GM21447 (cell line): ENCODE measurements around the gene PARP12.
"Not testable (repeated sequence)": the region's sequence is repeated elsewhere in the genome, so short reads cannot be mapped to it uniquely, and the experiment has no call there.

ENCODE experiments used
- ATAC-seq: cut with Tn5 transposase; IDR thresholded peaks from one replicate; pipeline ENCODE4 v1.9.1; 2021; ENCODE audit not compliant: unreplicated experiment

PARP12 gene, protein sequence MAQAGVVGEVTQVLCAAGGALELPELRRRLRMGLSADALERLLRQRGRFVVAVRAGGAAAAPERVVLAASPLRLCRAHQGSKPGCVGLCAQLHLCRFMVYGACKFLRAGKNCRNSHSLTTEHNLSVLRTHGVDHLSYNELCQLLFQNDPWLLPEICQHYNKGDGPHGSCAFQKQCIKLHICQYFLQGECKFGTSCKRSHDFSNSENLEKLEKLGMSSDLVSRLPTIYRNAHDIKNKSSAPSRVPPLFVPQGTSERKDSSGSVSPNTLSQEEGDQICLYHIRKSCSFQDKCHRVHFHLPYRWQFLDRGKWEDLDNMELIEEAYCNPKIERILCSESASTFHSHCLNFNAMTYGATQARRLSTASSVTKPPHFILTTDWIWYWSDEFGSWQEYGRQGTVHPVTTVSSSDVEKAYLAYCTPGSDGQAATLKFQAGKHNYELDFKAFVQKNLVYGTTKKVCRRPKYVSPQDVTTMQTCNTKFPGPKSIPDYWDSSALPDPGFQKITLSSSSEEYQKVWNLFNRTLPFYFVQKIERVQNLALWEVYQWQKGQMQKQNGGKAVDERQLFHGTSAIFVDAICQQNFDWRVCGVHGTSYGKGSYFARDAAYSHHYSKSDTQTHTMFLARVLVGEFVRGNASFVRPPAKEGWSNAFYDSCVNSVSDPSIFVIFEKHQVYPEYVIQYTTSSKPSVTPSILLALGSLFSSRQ

DNA sequence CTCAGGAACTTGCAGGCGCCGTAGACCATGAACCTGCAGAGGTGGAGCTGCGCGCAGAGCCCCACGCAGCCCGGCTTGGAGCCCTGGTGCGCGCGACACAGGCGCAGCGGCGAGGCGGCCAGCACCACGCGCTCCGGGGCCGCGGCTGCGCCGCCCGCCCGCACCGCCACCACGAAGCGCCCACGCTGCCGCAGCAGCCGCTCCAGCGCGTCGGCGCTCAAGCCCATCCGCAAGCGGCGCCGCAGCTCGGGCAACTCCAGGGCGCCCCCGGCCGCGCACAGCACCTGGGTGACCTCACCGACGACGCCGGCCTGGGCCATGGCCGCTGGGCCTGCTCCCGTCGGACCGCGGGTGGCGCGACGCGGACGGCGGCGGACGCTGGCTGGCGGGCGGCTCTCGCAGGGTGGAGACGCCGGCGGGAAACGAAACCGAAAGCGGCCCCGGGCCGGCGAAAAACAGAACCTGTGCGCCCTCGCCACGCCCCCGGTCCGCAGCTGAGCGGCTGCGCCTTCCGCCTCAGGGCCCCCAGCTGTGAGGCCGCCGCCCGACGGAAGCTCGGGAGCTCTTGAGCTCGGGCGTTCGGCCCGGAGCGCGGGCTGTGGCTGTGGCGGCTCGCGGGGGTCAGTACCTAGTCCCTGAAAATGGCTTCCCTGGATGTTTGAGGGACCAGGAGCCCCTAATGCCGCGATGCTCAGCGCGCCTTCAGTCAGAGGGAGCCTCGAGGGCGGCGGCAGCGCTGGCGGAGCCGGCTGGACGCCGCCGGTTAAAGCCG, at the start of gene PARP12:
PARP12 (minus strand) TSS at position 424 of the 772 bp plus-strand sequence; CDS start at position 320, 104 bp downstream.
- peak; percentile 92 for ATAC-seq

DNA sequence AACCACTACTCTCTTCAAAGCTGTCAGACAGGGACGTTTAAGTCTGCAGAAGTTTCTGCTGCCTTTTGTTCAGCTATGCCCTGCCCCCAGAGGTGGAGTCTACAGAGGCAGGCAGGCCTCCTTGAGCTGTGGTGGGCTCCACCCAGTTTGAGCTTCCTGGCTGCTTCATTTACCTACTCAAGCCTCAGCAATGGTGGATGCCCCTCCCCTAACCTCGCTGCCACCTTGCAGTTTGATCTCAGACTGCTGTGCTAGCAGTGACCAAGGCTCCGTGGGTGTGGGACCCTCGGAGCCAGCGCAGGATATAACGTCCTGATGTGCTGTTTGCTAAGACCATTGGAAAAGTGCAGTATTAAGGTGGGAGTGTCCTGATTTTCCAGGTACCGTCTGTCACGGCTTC, 46.0 kb upstream of the PARP12 start:
- not testable (repeated sequence) for ATAC-seq

DNA sequence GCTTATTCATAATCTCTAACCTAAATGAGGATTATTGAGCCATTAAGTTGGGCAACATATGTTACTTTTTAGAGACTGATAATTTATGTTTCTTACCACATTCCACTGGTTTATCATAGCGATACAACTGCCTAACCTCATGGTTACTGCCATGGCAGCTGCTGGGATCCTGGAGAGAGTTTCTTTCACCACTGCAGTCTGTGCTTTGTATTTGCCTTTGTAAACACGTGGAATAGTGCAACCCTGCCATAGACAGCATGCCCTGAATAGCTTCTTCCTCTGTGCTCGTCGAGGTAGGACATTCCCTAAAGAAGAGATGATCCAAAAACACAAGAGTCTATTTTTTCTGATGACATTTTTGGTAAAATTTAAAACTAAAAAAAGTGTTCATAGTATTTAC, 33.7 kb upstream of the PARP12 start:
- no peak for ATAC-seq

DNA sequence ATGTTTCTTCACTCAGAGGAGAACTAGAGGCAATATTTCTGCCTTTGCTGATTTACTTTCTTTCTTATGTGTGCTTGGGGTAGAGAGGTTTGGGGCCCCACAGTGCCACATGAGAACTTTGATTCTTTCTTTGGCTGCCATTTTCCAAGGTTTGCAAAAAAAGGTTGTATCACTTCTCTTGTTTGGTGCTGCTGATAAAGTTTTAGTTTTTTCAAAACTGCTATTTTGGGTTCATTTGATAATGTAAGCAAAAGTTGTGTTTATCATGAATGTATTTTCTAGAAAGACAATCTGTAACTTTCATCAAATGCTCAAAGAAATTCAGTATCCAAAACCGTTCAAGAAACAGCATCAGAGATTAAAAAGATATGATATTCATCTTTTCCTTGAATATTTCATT, 30.6 kb upstream of the PARP12 start:
- no peak for ATAC-seq

DNA sequence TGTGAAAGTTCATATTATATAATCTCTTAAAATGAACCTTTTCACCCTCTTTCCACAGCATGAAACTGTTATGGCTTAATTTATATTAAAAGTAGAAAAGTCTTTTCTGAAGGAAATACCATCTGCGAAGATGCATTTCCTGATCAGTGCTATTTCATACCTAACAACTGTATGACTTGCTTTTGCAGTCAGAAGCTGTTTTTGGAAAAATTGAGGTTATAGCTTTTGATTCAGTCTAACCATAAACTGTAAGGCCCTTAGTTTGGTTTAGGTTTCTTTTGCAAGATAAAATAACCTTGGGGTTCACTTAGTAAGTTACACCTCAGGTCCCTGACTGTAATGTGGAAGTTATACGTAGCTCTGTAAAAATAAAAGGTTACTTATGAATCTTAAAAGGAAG, 22.7 kb upstream of the PARP12 start:
- ATAC-seq = no peak

DNA sequence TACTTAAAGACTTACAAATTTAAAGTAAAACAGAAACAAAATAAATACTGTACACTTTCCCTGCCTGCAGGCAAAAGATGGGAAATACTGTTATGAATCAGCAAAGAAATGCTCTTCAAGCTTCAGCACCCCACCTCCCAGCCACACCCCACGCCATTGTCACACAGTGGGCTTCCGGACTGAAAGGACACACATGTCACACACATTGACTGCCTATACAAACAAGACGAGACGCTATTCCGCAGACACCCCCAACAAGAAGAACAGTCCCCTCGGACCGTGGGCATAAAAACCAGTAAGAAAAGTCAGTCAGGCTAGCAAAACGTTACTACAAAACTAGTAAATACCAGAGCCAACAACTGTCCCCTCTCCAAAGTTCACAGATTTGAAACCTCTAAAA, 22.2 kb upstream of the PARP12 start:
- peak; percentile 93 for ATAC-seq

DNA sequence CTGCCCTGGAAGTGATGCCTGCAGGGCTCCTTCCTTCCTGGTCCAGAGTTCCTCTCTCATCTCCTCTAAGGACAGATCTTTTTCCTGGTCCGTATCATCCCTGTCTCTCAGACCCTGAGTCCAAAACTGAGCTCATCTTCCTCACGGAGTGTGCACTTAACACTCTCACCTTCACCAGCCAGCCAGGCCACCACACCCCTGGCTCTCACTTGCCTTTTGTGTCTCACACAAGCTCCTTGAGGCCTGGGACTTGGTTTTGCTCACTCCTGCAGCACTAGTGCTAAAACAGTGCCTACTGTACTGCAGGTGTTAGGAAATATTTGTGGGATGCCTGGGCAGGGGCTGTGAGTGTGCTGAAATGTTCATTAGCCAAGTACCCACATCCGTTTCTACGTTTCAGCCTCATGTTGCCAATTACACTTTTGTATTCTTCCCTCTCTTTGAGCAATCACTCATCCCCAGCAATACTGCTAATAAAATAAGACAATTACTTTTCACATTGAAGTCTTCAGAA, 21.4 kb upstream of the PARP12 start:
- ATAC-seq = no peak

DNA sequence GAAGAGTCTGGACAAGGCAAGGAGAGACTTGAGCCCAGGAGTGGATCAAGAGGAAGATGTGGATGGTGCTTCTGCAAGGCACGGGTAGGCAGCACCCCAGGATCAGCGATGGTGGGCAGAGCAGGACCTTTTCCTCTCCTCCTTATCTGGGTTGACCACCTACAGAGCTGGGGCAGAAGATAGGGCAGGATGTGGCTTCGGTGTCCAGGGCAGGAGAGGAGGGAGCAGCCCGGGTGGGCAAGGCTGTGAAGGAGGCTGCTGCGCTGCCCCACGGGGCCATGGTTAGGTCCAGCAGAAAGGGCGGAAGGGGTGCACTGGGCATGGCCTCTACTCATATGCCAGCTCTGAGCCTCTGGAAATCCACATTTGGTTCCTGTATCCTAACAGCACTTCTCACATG, 20.0 kb upstream of the PARP12 start:
- ATAC-seq = no peak

DNA sequence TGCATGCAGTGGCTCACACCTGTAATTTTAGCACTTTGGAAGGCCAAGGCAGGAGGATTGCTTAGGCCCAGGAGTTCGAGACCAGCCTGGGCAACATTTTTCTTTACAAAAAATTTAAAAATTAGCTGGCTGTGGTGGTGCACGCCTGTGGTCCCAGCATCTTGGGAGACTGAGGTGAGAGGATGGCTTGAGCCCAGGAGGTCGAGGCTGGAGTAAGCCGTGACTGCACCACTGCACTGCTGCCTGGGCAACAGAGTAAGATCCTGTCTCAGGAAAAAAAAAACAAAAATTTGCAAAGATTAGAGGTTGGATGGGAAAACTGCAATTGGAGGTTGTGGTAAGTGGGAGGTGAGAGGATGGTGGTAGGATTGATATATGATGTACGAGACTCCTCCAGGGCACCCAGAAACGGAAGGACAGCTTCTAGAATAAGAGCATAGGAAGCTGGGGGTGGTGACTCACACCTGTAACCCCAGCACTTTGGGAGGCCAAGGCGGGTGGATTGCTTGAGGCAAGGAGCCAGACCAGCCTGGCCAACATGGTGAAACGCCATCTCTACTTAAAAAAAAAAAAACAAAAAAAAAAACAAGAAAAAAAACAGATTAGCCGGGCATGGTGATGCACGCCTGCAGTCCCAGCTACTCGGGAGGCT, 19.1 kb upstream of the PARP12 start:
- ATAC-seq = no peak

DNA sequence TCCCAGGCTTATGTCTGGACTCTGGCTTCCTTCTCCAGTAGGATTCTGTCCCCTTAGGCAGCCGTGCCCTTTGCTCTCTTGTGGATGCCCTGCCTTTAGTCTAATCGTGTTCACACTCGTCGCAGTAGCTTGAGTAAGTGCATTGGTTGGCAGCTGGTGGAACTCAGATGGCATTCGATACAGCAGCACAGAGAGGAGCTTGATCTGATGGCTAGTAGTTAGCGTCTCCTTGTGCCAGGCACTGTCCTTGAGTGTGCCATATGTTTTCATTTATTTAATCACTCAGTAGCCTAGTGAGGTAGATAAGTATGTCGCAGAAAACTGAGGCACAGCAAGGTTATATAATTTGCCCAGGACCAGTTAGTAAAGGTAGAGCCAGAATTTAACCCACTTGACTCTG, 18.2 kb upstream of the PARP12 start:
- no peak for ATAC-seq

DNA sequence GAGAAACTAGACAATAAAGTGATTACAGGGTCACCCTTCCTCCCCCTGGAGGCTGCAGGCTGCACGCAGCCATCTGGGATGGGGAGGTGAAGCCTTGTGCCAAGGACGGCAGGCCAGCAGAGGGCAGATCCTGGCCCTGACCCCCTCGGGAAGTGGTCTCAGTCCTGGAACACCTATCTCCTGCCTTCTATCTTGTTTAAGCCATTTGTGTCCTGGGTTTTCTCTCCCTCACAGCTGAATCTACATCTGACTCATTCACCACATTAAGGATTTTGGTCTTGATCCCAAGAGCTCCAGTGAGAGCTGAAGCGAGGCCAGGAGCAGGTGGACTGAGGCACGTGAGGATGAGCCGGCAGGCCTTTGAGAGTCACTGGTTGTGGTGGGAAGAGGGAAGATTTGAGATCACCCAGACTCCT, 16.4 kb upstream of the PARP12 start:
- no peak for ATAC-seq

DNA sequence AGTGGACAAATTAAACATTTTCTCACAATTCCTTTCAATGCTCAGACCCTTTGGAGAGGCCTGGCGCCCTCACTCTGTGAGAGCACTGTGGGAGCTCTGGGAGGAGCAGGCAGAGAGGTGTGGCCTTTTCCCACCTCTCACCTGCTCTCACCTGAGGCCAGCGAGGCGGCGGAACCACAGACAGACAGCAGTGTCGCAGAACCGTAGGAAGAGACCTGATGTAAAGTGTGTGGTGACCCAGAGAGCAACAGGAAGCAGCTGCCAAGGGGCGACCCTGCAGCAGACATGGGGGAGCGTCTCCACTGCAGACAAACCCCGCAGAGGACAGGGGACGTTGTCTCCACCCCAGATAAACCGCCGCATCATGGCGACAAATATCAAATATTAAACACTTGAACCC, 15.6 kb upstream of the PARP12 start:
- ATAC-seq = no peak

DNA sequence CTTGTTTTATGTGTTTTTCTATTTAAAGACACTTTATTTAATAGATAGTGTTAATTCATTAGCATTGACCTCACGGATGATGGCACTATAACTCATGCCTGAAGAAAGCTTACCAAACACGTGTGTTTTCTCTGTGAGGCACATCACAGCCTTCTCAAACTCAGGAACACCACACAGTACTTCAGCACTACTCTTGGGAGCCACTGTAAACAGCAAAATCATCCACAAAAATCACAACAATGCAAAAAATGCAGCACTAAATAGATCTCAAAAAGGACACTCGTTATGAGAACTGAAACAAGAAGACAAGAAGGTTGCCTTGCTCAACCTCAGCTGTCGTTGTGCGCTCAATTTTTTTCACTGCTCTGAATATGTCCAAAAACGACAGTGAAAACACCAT, 12.0 kb upstream of the PARP12 start:
- ATAC-seq = no peak

DNA sequence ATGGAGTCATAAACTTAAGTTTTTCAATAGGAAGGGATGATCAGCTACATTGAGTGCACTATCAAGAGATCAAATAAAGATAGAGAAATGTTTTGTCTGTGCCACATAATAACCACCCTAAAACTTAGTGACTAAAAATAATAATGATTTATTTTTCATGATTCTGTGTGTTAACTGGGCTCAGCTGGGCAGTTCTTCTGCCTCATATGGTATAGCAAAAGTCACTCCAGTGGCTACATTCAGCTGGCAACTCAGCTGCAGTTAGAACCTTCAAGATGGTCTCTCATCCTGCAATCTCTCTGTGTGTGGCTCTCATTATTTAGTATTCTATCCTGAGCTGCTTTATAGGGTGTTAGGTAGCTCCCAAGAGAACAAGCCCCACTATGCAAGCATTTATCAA, 7.8 kb upstream of the PARP12 start:
- ATAC-seq = no peak

DNA sequence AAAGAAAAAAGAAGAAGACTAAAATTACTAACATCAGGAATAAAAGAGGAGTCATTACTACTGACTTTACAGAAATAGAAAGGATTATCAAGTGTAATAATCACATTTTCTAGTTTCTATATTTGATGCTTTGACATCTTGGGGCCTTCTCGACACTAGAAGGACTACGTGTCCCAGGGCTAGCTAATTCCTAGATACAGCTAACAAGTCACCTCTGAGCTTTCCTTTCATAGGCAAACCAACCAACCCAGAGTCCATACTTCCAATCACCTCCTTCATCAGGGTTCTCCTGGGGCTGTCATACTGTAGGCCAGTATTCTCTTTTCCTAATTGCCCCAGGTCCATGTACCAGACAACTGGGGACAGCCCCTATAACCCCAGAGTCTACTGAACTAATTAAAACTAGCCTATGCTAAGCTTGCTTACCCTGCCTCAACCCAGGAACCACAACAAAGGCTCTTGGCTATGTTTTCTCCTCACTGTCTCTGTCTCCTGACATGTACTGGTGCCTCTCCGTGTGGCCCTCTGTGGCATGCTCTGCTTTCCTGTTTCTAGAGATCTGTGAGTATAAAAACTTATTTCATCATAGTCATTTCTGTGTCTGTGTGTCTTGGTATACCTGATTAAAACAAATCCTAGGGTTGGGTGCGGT, 6.7 kb upstream of the PARP12 start:
- ATAC-seq = no peak

DNA sequence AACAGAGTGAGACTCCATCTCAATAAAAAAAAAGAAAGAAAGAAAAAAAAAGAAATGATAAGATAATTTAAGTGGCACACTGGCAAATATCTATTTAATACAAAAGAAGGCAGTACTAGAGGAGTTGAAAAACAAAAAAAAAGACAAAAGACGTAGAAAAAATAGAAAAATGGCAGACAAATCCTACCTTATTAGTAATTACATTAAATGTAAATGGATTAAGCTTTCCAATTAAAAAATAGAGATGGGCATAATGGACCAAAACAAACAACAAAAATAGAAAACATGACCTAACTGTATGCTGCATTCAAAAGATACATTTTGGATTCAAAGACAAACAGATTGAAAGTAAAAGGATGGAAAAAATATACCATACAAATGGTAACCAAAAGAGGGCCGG, 5.3 kb upstream of the PARP12 start:
- no peak for ATAC-seq

DNA sequence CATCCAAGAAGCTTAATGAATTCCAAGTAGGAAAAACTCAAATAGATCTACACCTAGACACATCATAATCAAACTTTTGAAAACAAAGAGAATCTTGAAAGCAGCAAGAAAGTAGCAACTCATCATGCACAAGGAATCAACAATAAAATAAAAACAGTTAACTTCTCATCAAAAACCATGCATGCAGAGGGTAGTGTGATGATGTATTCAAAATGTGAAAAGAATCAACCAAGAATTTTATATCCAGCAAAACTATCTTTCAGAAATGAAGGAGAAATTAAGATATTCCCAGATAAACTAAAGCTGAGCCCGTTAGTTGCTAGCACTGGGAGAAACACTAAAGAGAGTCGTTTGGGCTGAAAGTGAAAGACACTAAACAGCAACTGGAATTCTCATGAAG, 4.3 kb upstream of the PARP12 start:
- ATAC-seq = no peak

DNA sequence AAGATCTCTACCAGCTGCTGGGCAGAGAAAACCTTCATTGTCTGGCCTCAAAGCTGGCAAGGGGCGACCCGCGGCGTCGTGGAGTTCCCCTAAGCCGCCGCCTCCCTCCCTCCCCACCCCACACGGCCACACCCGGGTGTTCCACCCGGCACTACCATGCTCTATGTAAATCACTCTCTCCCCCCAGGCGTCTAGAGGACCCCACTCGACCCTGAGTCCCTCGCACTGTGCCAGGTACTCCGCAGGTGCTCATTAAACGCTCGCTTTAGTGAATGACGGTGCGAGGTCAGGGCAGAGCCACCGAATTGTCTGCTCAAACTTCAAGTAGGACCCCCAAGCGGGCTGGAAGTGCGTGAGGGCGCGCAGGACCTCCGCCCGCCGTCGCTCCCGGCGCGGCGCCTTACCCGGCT, 628 bp downstream of the PARP12 start:
- ATAC-seq = peak; percentile 36

DNA sequence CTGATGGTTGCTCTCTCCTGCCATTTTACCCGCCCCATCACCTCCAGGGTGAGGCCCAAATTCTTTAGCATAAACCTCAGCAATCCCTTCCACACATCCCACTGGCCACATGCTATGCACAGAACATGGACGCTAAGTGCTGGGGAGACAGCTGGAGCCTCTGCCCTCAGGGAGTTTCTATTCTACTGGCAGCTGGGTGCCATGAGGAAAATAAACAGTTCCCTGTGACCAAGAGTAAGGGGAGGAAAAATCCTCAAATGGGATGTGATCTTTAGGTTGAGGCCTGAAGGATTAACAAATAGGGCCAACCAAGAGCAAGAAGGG, 1.2 kb downstream of the PARP12 start:
- no peak for ATAC-seq

DNA sequence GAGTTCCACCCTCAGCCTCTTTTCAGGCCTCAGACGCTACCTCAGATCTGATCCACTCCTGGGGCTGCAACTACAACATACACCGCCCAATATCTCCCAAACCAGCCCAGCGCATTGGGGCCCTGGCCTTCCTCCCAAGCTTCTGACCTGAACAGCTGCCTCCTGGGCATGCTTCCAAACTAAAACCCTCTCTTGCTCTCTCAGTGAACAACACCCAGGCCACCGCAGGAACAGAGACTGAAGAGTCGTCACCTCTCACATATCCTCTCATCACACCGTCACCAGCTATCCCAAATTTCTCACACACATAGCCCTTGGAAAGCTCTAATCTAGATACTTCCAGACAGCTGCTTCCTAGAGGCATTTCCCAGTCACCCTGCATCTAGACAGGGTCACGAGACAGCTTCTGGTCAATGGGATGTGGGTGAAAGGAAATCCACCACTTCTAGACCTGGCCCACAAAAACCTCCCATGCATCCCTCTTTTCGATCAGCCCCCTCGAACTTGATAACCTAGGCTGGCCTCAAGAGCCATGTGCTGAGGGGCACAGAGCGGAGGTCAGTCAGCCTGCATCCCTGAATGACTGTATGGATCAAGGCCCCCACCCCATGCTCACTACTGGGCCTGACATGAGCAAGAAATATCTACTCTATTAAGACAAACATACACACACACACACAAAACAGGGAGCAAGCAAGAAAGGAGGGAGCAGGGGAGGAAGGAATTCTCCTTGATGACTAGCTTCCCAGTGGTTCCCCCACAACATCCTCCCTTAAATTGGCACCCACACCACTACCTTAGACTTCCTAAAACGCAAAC, 1.8 kb downstream of the PARP12 start:
- ATAC-seq = no peak
